22Rv1 (cell line): Measurements from ENCODE around the gene RPP25.
"Not testable (repeated sequence)": the region's sequence is repeated elsewhere in the genome, so short reads cannot be mapped to it uniquely, and the experiment has no call there.

Experiments
- ZFX ChIP-seq: fragments of 450-650 bp; IDR thresholded peaks from 2 replicates; pipeline ENCODE4 v1.6.1; 2017; ENCODE audit warnings: antibody characterized with exemption, borderline replicate concordance
- TF ChIP-seq, protein P1 (sequence below): fragments of 450-650 bp; IDR thresholded peaks from 2 replicates; pipeline ENCODE4 v1.5.1; 2017; ENCODE audit warnings: mild to moderate bottlenecking

DNA sequence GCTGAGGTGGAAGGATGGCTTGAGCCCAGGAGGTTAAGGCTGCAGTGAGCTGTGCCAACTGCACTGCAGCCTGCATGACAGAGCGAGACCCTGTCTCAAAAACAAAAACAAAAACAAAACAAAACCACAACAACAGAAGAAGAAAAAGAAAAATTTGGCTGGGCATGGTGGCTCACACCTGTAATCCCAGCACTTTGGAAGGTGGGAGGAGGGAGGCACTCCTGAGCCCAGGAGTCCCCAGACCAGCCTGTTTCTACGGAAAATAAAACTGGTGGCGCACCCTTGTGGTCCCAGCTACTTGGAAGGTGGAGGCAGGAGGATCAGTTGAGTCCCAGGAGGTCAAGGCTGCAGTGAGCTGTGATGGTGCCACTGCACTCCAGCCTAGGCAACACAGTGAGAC lies 21.4 kb downstream of the RPP25 start:
- TF ChIP-seq, protein P1, sequence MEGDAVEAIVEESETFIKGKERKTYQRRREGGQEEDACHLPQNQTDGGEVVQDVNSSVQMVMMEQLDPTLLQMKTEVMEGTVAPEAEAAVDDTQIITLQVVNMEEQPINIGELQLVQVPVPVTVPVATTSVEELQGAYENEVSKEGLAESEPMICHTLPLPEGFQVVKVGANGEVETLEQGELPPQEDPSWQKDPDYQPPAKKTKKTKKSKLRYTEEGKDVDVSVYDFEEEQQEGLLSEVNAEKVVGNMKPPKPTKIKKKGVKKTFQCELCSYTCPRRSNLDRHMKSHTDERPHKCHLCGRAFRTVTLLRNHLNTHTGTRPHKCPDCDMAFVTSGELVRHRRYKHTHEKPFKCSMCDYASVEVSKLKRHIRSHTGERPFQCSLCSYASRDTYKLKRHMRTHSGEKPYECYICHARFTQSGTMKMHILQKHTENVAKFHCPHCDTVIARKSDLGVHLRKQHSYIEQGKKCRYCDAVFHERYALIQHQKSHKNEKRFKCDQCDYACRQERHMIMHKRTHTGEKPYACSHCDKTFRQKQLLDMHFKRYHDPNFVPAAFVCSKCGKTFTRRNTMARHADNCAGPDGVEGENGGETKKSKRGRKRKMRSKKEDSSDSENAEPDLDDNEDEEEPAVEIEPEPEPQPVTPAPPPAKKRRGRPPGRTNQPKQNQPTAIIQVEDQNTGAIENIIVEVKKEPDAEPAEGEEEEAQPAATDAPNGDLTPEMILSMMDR: peak; percentile 18; the same call in 1 of the 2 replicates
- not testable (repeated sequence) for TF ChIP-seq ZFX
